ENCODE results near the gene TASP1.
A peak's percentile ranks its signal among the peaks of the same experiment; 100 is the strongest.

Gene TASP1

DNA sequence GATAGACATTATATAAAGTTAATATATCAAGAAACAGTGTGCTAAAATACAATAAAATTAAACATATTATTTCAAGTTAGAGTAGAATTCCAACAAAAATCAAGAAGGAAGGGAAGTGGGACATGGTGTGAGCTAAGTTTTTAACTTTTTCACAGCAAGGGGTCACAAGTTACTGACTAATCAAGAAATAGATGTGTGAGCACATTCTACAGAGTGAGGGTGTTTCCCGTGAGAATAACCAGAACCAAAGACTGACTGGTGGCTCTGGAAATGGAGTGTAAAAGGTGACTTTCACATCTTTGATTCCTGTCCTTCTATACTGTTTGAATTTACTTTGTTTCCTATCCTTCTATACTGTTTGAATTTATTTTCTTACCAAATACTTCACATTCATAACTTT lies 206.6 kb downstream of the TASP1 start:
- no peak for DNase-seq

- DNase-seq, result no peak
Observed at GRCh38 chr20:13430346-13431002, 208.3 kb downstream of the TASP1 start.

GRCh38 chr20:13428684-13429083 lies 210.0 kb downstream of the TASP1 start:
- DNase-seq, result no peak

GRCh38 chr20:13426870-13427269 lies 211.9 kb downstream of the TASP1 start:
- DNase-seq, result no peak

DNA sequence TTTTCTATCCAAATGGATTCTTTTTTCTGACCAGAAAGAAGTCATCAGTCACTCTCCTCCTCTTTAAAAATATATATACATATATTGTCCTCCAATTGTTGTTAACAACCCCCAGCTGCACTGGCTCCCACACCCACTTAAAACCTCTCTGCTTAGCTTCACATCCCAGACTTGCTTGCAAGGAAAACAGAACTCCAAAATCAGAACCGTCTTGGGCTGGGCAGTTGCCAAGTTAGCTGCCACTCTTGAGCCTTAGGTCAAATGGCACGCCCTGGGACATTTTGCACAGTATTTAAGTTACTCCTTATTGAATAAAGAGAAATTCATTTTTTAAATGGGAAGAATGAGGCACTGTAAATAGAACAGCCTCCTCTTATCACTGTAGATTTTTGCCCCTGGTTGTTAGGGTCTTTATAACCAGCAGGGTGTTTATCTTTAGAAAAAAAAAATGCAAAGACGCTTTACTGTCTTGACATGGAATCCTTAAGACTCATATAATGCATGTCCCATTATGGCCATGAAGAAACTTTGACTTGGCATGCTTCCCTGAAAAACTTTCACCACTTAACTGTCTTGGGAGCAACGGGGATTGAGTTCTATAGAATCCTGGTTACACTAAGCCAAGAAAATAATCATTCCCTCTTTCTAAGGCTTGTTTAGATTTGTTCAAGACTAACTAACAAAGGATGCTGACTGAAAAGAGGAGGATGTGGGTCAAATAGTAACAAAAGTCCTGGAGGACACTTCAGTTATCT lies 213.2 kb downstream of the TASP1 start:
- DNase-seq, result peak; percentile 51

GRCh38 chr20:13424174-13424833 lies 214.4 kb downstream of the TASP1 start:
- DNase-seq, result no peak

DNA sequence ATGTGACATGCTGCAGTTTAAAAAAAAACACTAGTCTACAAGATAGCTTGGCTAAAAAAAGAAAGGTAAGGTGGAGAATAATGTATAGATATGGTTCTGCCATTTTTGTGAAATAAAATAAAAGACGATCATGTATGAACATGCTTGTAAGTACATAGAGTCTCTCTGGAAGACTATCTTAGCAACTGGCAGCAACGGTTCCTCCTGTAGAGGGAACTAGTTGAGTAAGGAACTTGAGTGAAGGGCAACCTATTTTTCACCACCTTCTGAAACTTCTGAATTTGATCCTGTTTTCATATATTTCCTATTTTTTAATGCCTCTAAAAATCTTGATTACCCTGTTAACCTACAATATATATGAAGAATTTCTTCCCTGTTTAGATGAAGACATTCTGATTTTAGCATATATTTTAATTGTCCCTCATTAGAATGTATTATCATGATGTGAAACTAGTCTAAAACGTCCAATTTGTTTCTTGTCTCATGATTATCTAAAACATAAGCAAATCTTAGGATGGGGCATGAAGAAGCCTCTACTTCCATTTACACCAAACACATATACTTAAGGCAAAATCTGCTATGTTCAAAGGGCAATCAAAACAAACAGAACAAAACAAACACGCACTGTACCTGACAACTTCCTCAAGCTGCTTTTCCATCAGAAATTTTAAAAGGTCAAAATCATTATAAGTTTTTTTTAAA lies 215.1 kb downstream of the TASP1 start:
- no peak for DNase-seq

- DNase-seq, result no peak
Observed at GRCh38 chr20:13422637-13423036, 216.1 kb downstream of the TASP1 start.

DNA sequence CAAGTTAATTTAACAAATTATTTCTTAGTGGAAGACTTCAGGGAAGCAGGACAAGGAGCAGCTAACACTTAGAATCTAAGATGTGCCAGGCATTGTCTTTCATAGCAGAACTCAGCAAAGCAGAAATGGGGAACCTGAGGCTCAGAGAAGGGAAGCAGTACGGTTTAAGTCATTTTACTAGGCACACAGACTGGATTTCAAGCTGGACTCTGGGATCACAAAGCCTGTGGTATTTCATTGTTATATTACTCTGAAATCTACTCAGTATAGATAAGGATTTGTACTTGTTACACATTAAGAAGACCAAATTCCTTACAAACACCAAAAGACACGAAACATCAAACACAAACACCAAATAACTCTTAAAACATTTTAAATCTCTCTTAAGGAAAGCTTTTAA lies 218.1 kb downstream of the TASP1 start:
- DNase-seq, result no peak

DNA sequence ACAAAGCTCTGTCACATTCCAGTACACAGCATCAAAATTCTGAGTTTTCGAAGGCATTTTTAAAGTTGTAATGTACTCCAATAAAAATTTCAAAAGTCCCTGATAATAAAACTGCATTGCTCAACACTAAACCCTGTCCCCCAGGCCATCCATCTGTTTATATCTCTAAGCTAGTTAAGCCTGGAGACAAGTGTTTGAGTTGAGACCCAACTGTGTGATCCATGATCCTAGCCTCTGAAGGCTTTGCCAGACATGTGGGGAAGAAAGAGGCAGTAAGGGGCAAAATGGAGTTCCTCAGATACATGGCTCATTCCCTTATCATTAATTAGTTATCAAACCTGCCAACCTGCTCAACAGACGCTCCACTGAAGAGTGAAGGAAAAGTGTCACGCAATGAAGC lies 219.3 kb downstream of the TASP1 start:
- DNase-seq, result no peak

GRCh38 chr20:13418263-13419229 lies 220.2 kb downstream of the TASP1 start:
- no peak for DNase-seq

GRCh38 chr20:13416531-13416930 lies 222.2 kb downstream of the TASP1 start:
- DNase-seq, result no peak

DNA sequence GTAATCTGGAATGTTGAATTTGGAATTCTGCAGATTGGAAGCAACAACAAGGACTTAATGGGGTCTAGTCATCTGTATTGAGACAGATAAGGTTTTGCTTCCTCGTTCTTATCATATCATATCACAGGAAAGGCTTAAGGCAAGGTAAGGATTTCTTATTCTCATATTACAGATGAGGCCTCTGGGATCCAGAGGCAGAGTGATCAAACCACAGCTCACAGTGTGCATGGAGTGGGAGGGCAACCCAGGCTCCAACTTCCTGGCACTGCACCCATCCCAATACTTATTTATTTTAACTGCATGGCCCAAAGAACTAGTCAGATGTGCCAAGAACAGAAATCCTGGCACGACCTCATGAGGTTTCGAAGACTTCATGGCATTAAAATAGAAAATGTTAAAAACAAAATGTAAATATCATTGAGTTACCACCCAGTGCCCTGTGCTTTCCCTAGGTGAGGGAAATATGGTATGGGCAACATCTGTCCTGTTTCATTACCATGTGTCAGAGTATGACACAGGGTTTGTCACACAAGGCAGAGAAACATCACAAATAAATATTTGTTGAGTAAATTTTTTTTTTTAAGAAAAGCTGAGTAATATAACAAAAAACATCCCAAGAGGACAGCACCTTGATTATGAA lies 225.8 kb downstream of the TASP1 start:
- no peak for DNase-seq

- no peak for DNase-seq
Observed at GRCh38 chr20:13404293-13404692, 234.4 kb downstream of the TASP1 start.

DNA sequence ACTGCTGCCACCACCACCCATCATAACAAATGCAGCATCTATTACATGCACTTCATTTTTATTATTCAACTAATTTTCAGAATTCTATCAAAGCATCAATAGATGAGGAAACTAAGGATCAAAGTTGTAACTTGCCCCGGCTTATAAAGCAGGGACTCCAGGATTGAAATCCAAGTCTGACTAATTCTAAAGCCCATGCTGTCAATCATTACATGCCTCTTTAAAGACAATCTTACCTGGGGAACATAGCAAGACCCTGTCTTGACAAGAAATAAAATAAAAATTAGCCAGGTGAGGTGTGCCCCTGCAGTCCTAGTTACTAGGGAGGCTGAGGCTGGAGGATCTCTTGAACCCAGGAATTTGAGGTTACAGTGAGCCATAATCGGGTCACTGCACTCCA lies 235.3 kb downstream of the TASP1 start:
- DNase-seq, result no peak

GRCh38 chr20:13402986-13403385 lies 235.7 kb downstream of the TASP1 start:
- no peak for DNase-seq

- DNase-seq, result no peak
Observed at GRCh38 chr20:13402171-13402760, 236.5 kb downstream of the TASP1 start.

DNA sequence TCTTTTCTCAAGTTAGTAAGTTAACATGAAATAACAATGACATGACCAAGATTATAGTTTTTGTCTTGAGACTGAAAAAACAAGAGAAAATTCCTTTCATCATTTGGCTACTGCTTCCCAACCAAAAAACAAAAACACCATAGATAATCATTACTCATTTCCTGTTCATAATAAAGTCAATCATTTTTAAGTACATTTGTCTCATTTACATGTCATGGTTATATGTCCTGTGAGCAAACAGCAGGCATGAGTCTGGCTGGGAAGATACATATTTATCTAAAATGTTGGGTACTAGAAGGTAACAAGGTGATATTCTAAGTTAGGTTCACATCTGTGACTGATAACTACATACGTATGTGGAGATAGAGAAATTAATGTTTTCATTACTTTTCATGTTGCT lies 237.1 kb downstream of the TASP1 start:
- DNase-seq, result no peak

DNA sequence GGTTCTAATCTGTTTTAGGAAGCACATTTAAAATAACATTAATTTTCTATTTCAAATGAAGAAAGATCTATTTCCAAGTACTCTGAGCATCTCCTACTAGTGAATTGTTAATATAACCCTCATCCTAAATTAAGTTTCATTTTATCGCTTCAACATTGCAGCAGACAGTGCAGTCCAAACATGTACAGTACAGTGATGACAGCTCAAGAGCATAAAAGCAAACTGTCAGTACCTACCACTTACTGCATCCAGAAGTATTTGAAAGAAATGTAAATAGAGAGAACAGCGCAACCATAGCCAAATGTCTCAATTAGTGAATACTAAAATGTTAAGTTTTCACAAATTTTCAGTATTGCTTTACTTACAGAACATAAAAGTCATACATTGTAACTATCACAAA lies 238.3 kb downstream of the TASP1 start:
- DNase-seq, result no peak

DNA sequence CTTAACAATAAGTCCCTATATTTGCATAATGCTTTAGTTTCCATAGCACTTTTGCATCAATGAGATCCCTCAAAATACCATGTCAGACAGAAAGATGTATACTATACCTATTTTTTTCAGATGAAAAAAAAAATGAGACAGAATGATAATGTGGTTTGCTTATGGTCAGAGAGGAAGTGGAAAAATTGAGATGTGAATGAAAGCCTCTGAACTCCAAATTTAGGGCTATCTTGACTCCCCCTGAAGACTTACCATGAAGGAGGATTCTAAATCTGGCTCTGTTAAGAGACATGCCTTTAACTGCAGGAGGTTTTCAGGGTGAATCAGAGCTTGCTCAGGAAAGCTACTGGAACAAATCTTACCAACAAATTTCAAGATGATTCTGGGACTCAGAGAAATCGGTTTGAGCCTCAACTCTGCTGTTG lies 241.4 kb downstream of the TASP1 start:
- peak; percentile 47 for DNase-seq

DNA sequence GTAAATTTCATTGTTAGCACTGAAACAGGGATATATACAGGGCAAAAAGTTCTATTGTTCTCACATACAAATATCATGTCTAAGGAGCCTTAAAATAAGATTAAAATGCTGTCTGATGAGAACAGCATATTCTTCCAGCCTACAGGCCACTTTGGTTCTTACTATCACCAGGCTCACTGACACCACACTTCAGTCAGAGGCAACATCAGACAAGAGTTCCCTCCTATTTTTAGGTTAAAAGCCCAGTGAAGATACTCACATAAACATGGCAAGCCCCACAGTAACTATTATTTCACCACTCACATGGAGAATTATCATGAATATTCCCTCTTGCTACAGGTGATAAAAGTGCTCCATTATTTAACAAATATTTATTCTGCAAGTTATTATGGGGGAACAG lies 241.9 kb downstream of the TASP1 start:
- DNase-seq, result no peak
